Neuronal stem cell (in vitro differentiated cells): ENCODE data around the gene CDK14.
"Not testable (repeated sequence)": the region's sequence is repeated elsewhere in the genome, so short reads cannot be mapped to it uniquely, and the experiment has no call there.

Experiments
- DNase-seq: peaks from one replicate; pipeline ENCODE4 v3.0.0-alpha.2; 2013; ENCODE audit warnings: low spot score
- H2AFZ ChIP-seq: one replicate; pipeline ENCODE4 v1.6.1; 2013; ENCODE audit warnings: mild to moderate bottlenecking, low read length, inconsistent platforms
- H2AK5ac ChIP-seq: 2 replicates; pipeline ENCODE4 v1.6.1; 2013; ENCODE audit warnings: low read depth, mild to moderate bottlenecking, inconsistent platforms, low read length, moderate library complexity, mixed read lengths
- H2BK120ac ChIP-seq: 2 replicates; pipeline ENCODE4 v1.6.1; 2013; ENCODE audit warnings: low read depth, mild to moderate bottlenecking, inconsistent platforms, low read length, moderate library complexity, mixed read lengths
- H2BK12ac ChIP-seq: one replicate; pipeline ENCODE4 v1.6.1; 2013; ENCODE audit warnings: low read length, inconsistent platforms
- H2BK15ac ChIP-seq: 2 replicates; pipeline ENCODE4 v1.6.1; 2013; ENCODE audit warnings: mild to moderate bottlenecking, low read length, inconsistent platforms, mixed read lengths
- H2BK5ac ChIP-seq: one replicate; pipeline ENCODE4 v1.6.1; 2013; ENCODE audit warnings: inconsistent platforms, mild to moderate bottlenecking, low read length, moderate library complexity
- H3K14ac ChIP-seq: one replicate; pipeline ENCODE4 v1.6.1; 2013; ENCODE audit warnings: low read length, inconsistent platforms
- H3K18ac ChIP-seq: 2 replicates; pipeline ENCODE4 v1.6.1; 2013; ENCODE audit warnings: low read length, inconsistent platforms
- H3K23ac ChIP-seq: 2 replicates; pipeline ENCODE4 v1.6.1; 2013; ENCODE audit warnings: low read depth, mild to moderate bottlenecking, mixed read lengths, low read length, inconsistent platforms; ENCODE audit not compliant: poor library complexity
- H3K27ac ChIP-seq: replicated peaks from 3 replicates; pipeline ENCODE4 v1.5.1; 2013; ENCODE audit warnings: low read length, inconsistent platforms
- H3K27me3 ChIP-seq, 3 experiments: 2 replicates each; pipeline ENCODE4 v1.6.1; 2013; ENCODE audit warnings: low read length in 3 of 3, mild to moderate bottlenecking in 2 of 3, inconsistent platforms in 1 of 3, low read depth in 1 of 3, mixed read lengths in 1 of 3, moderate library complexity in 1 of 3; ENCODE audit not compliant: control insufficient read depth in 3 of 3, insufficient read depth in 3 of 3
- H3K36me3 ChIP-seq, 2 donors: replicated peaks in 1 of 2; 2 replicates each; pipeline ENCODE4 v1.6.1; 2013; ENCODE audit warnings: low read length in 2 of 2; ENCODE audit not compliant: control insufficient read depth in 2 of 2, insufficient read depth in 2 of 2
- H3K4ac ChIP-seq: 2 replicates; pipeline ENCODE4 v1.6.1; 2013; ENCODE audit warnings: inconsistent platforms, mild to moderate bottlenecking, low read length, moderate library complexity
- H3K4me1 ChIP-seq, 2 donors: 1 replicate in 1 of 2; 2 replicates in 1 of 2; pipeline ENCODE4 v1.6.1; 2013; ENCODE audit warnings: low read length in 2 of 2, low read depth in 1 of 2; ENCODE audit not compliant: control insufficient read depth in 2 of 2, insufficient read depth in 1 of 2
- H3K4me2 ChIP-seq: one replicate; pipeline ENCODE4 v1.6.1; 2013; ENCODE audit warnings: mild to moderate bottlenecking, low read length, inconsistent platforms; ENCODE audit not compliant: insufficient read depth, poor library complexity, severe bottlenecking
- H3K4me3 ChIP-seq, 2 donors: 2 replicates each; pipeline ENCODE4 v1.5.1; 2013; ENCODE audit warnings: low read length in 2 of 2, mild to moderate bottlenecking in 2 of 2, inconsistent platforms in 1 of 2, moderate library complexity in 1 of 2
- H3K79me1 ChIP-seq: one replicate; pipeline ENCODE4 v1.6.1; 2013; ENCODE audit warnings: low read depth, mild to moderate bottlenecking, inconsistent platforms, low read length, moderate library complexity
- H3K9ac ChIP-seq: one replicate; pipeline ENCODE4 v1.6.1; 2013; ENCODE audit warnings: mild to moderate bottlenecking, low read depth, low read length, inconsistent platforms; ENCODE audit not compliant: poor library complexity
- H3K9me3 ChIP-seq, 2 donors: replicated peaks in 1 of 2; 2 replicates each; pipeline versions ENCODE3 to v1.6.1; 2013; ENCODE audit warnings: low read length in 2 of 2, mild to moderate bottlenecking in 2 of 2, inconsistent platforms in 1 of 2, low read depth in 1 of 2, mixed read lengths in 1 of 2, moderate library complexity in 1 of 2; ENCODE audit not compliant: control insufficient read depth in 2 of 2, insufficient read depth in 1 of 2
- H4K8ac ChIP-seq: one replicate; pipeline ENCODE4 v1.6.1; 2013; ENCODE audit warnings: low read depth, mild to moderate bottlenecking, inconsistent platforms, low read length, moderate library complexity
- H4K91ac ChIP-seq: one replicate; pipeline ENCODE4 v1.6.1; 2013; ENCODE audit warnings: low read length, low read depth, mild to moderate bottlenecking, inconsistent platforms; ENCODE audit not compliant: poor library complexity
- WGBS, 2 donors: extraction: QIAGEN DNeasy Blood & Tissue Kit; methylation state at CpG; one replicate each; pipeline ENCODE4 v1.1.7; 2013; ENCODE audit warnings: missing lambda C conversion rate in 2 of 2, mixed read lengths in 1 of 2; ENCODE audit not compliant: insufficient read length in 2 of 2, insufficient replicate concordance in 1 of 2; ENCODE audit errors: extremely low coverage in 2 of 2; 5-methylcytosine and 5-hydroxymethylcytosine counted together

The CDK14 gene

GRCh38 chr7:90789736-90790306 is 193.7 kb downstream of the CDK14 start:
- Histone ChIP-seq H3K23ac (no peak overlapping the region), H4K91ac (no peak overlapping the region), H2BK12ac (no peak overlapping the region), H3K4me3 (no peak overlapping the region), H3K27ac (no peak overlapping the region), H3K4me1 (no peaks in the 10 kb centered on the region), H3K18ac (no peak overlapping the region), H2BK15ac (no peak overlapping the region), H2BK5ac (no peak overlapping the region), H2AK5ac (no peak overlapping the region), H3K27me3 (no peaks in the 10 kb centered on the region), H3K4ac (no peak overlapping the region), H3K14ac (no peak overlapping the region), H3K9ac (no peak overlapping the region), H3K36me3 (peaks cover 2 to 19% of the 10 kb centered on the region in 2 donors), H3K79me1 (no peaks in the 10 kb centered on the region), H2BK120ac (no peak overlapping the region), H4K8ac (no peak overlapping the region), H3K4me2 (no peak overlapping the region), H2AFZ (no peak overlapping the region), H3K9me3 (peaks cover 0 to 14% of the 10 kb centered on the region in 2 donors)
- DNase-seq: no peak
- no CpG with 5 or more reads among the region's 1 CpG for WGBS, 2 donors

- peaks cover 2 to 14% of the 10 kb centered on the region in 2 donors for H3K9me3 ChIP-seq
- no peaks in the 10 kb centered on the region for H3K27me3 ChIP-seq
- no peak overlapping the region for H3K27ac ChIP-seq
- H2AK5ac ChIP-seq: no peak overlapping the region
- H3K9ac ChIP-seq: no peak overlapping the region
- peaks cover 2 to 19% of the 10 kb centered on the region in 2 donors for H3K36me3 ChIP-seq
- no peak overlapping the region for H2BK12ac ChIP-seq
- H3K4me1 ChIP-seq: no peaks in the 10 kb centered on the region
- no peak overlapping the region for H2AFZ ChIP-seq
- H3K4me2 ChIP-seq: no peak overlapping the region
- H3K14ac ChIP-seq: no peak overlapping the region
- no peak overlapping the region for H3K18ac ChIP-seq
- no peak overlapping the region for H2BK15ac ChIP-seq
- H2BK5ac ChIP-seq: no peak overlapping the region
- no CpG with 5 or more reads among the region's 3 CpGs for WGBS, 2 donors
- no peak for DNase-seq
- H4K8ac ChIP-seq: no peak overlapping the region
- no peak overlapping the region for H3K4ac ChIP-seq
- no peak overlapping the region for H3K4me3 ChIP-seq
- H4K91ac ChIP-seq: no peak overlapping the region
- no peak overlapping the region for H2BK120ac ChIP-seq
- no peaks in the 10 kb centered on the region for H3K79me1 ChIP-seq
- H3K23ac ChIP-seq: no peak overlapping the region
Observed at GRCh38 chr7:90791596-90791995, 195.5 kb downstream of the CDK14 start.

- H2BK5ac ChIP-seq: no peak overlapping the region
- H2BK15ac ChIP-seq: no peak overlapping the region
- no peak overlapping the region for H3K14ac ChIP-seq
- peaks cover 2 to 14% of the 10 kb centered on the region in 2 donors for H3K9me3 ChIP-seq
- H2BK120ac ChIP-seq: no peak overlapping the region
- peaks cover 2 to 19% of the 10 kb centered on the region in 2 donors for H3K36me3 ChIP-seq
- H3K79me1 ChIP-seq: no peaks in the 10 kb centered on the region
- no peak overlapping the region for H2AK5ac ChIP-seq
- H3K9ac ChIP-seq: no peak overlapping the region
- H3K23ac ChIP-seq: no peak overlapping the region
- no peak overlapping the region for H3K18ac ChIP-seq
- no peak overlapping the region for H2BK12ac ChIP-seq
- H3K4ac ChIP-seq: no peak overlapping the region
- H2AFZ ChIP-seq: no peak overlapping the region
- H3K4me1 ChIP-seq: no peaks in the 10 kb centered on the region
- no peak overlapping the region for H3K4me3 ChIP-seq
- no peaks in the 10 kb centered on the region for H3K27me3 ChIP-seq
- H4K8ac ChIP-seq: no peak overlapping the region
- no peak overlapping the region for H3K4me2 ChIP-seq
- no peak for DNase-seq
- no CpG with 5 or more reads among the region's 1 CpG for WGBS, 2 donors
- H3K27ac ChIP-seq: no peak overlapping the region
- H4K91ac ChIP-seq: no peak overlapping the region
Observed at GRCh38 chr7:90792301-90792700, 196.2 kb downstream of the CDK14 start.

- H3K23ac ChIP-seq, H3K79me1 ChIP-seq, H2BK120ac ChIP-seq, H4K8ac ChIP-seq, H3K4me1 ChIP-seq, H3K27me3 ChIP-seq, H3K4me2 ChIP-seq, H2AK5ac ChIP-seq, H2BK5ac ChIP-seq, H3K27ac ChIP-seq, H3K18ac ChIP-seq, H3K4ac ChIP-seq, H2AFZ ChIP-seq, H2BK15ac ChIP-seq, H2BK12ac ChIP-seq, H3K4me3 ChIP-seq, DNase-seq, H3K14ac ChIP-seq, H3K9ac ChIP-seq, H4K91ac ChIP-seq: not testable (repeated sequence)
- Histone ChIP-seq H3K36me3 (peaks cover 2 to 19% of the 10 kb centered on the region in 2 donors), H3K9me3 (peaks cover 2 to 14% of the 10 kb centered on the region in 2 donors)
- no CpG with 5 or more reads among the region's 12 CpGs for WGBS, 2 donors
Observed at GRCh38 chr7:90794234-90794633, 198.1 kb downstream of the CDK14 start.
